Stimulated activated CD8-positive, alpha-beta memory T cell treated with anti-CD3 and anti-CD28 coated beads, Interleukin-15, amount 100 ng/mL, for 1 hour (primary cell): ENCODE results near the gene FSTL1.

ENCODE experiments used
- DNase-seq: peaks from one replicate; pipeline ENCODE4 v3.0.0-alpha.2; 2020; ENCODE audit warnings: low read depth

FSTL1 gene

GRCh38 chr3:120440001-120440703, 10.6 kb downstream of the FSTL1 start:
- no peak for DNase-seq

GRCh38 chr3:120438665-120439370, 12.0 kb downstream of the FSTL1 start:
- DNase-seq: no peak

GRCh38 chr3:120438216-120438615, 12.6 kb downstream of the FSTL1 start:
- no peak for DNase-seq

DNA sequence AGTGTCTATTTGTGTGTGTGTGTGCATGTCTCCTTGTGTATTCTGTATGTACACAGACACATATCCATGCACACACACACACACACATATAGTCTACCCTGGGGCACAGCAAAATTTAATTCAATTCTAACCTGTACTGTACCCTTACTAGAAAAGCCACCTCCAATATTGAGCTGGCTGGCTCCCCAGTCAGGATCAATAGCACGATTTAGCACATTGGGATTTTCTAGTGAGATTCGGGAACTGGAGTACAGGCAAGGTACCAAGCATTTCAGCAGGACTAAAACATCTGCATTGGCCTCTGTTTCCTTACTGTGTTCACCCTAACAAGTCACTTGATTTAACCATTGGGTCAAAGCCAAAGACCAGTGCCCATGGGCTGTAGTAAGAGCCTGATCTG, 13.2 kb downstream of the FSTL1 start:
- no peak for DNase-seq

- no peak for DNase-seq
Measured at GRCh38 chr3:120436523-120437050, 14.2 kb downstream of the FSTL1 start.

- DNase-seq: no peak
Measured at GRCh38 chr3:120435621-120436020, 15.2 kb downstream of the FSTL1 start.

- no peak for DNase-seq
Measured at GRCh38 chr3:120433662-120434331, 17.0 kb downstream of the FSTL1 start.

- no peak for DNase-seq
Measured at GRCh38 chr3:120432150-120432860, 18.5 kb downstream of the FSTL1 start.

GRCh38 chr3:120429921-120430361, 20.9 kb downstream of the FSTL1 start:
- no peak for DNase-seq

GRCh38 chr3:120428924-120429323, 21.9 kb downstream of the FSTL1 start:
- DNase-seq: no peak

- no peak for DNase-seq
Measured at GRCh38 chr3:120427201-120427600, 23.6 kb downstream of the FSTL1 start.

- no peak for DNase-seq
Measured at GRCh38 chr3:120425572-120426250, 25.1 kb downstream of the FSTL1 start.

DNA sequence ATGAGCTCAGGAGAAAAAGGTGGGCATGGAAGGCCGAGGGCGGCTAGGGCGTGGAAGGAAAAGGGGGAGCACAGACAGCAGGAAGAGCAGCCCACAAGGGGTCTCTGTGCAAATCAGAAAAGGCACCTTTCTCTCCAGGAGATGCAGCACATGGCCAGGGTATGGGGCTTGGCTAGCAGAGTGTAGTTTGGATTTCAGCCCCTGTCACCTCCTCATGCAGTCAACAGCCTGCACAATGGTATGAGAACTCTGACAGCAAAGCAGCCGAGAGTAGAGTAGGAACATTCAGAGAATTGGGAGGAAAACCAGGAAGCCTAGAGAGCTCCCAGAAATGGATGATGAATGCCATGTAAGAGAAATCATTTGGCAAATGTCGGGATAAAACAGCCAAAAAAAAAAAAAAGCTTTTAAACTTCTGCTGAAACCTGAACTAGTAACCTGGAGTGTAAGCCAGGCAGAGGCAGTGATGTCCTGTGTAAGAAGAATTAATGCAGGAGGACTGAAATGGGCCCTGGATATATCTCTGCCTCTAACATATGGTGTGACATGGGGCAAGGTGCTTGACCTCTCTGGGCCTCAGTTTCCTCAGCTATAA, 25.7 kb downstream of the FSTL1 start:
- DNase-seq: no peak

- no peak for DNase-seq
Measured at GRCh38 chr3:120424506-120424905, 26.3 kb downstream of the FSTL1 start.

GRCh38 chr3:120423432-120423831, 27.4 kb downstream of the FSTL1 start:
- no peak for DNase-seq

DNA sequence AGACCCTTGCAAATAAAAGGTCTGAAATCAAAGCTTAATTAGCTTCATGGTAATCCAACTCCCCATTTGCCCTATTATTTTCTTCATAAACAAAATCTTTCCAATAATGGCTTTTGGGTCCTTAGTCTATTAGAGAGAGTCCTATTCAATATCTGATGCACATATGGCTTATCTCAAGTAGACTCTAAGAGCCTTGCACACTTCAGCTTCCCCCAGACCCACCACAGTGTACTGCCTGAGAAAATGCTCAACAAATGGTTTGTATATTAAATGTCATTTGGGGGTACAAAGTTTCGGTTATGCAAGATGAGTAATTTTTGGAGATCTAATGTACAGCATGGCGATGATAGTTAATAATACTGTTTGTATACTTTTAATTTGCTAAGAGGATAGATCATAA, 28.9 kb downstream of the FSTL1 start:
- no peak for DNase-seq

DNA sequence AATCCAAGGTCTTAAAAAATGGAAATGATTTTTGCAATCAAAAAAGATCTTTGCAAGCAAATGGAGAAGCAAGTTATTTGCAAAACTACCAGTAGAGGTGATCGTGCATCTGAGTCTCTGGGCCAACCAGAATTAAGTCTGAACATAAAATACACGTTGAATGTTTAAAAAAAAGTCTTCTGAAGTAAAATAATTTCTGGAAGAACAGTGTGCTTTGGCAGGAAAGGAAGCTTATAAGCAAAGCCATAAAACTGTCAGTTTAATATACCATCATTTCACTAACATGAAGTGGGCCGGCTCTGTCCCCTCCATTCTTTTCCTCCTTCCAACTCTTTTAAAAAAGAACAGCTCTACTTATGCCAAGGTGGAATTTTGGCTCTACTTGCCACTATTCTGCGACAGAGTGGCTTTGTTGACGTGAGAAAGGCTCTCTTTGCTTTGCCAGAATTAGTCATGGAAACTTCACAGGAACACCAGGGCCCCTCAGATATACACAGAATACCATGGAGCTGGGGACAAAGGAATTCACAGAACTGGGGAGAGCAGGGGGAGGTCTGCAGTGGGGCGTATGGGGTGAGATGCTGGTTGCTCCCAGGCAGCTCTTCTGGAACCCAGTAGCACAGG, 29.8 kb downstream of the FSTL1 start:
- DNase-seq: no peak

DNA sequence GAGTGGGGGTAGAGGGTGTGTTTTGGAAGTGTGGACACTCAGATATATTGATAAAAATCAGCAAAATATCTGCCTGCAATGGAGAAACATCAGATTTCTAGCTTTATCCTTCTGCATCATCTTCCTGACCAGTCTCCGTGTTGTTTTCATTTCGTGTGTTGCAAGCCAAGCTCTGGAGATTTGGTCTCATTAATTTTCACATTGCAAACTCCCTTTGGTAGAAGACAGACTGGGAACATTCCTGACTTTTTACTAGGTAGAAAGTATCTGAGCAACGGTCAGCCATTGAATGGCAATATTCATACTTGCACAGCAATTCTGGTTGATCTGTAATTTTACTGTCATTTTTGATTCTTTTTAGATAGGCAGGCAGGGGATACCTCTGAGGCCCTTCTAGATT, 30.4 kb downstream of the FSTL1 start:
- DNase-seq: no peak

- no peak for DNase-seq
Measured at GRCh38 chr3:120419797-120420196, 31.0 kb downstream of the FSTL1 start.

GRCh38 chr3:120418866-120419490, 31.8 kb downstream of the FSTL1 start:
- no peak for DNase-seq
